PC-3 (cell line): ENCODE measurements around the gene NT5DC3. TPM values are rescaled to one million over a fixed set of nuclear protein-coding genes. Genes with fewer than 3 reads are reported as not detected.

Source experiments
- ATAC-seq: fragments of 200-7000 bp; cut with Tn5 transposase; 2 replicates; pipeline ENCODE4 v1.9.1; 2020; ENCODE audit warnings: mild to moderate bottlenecking, moderate library complexity
- BruUV-seq: library from RNA; stranded (reverse); fragments of 400-500 nt; replicated peaks from 2 replicates; lab custom pipeline; 2021; lab: Mats Ljungman, UMichigan
- CTCF ChIA-PET: fragments of 300-600 bp; sonication (Branson Sonifier 250); formaldehyde crosslinking; loops from one replicate; lab custom pipeline; 2022; ENCODE audit warnings: antibody characterized with exemption; lab: Charles Lee
- POLR2A ChIA-PET: fragments of 300-600 bp; sonication (Branson Sonifier 250); formaldehyde crosslinking; loops from one replicate; lab custom pipeline; 2022; ENCODE audit warnings: antibody characterized with exemption; ENCODE audit not compliant: unreplicated experiment; lab: Charles Lee
- DNase-seq: peaks from one replicate; pipeline ENCODE4 v3.0.0-alpha.2; 2015
- H2AFZ ChIP-seq: fragments of 300-600 bp; sonication (generic); 2 replicates; pipeline ENCODE4 v1.6.0; 2016; ENCODE audit warnings: antibody characterized with exemption, low read length
- H3F3A ChIP-seq: fragments of 300-600 bp; sonication (generic); one replicate; pipeline ENCODE4 v1.6.0; 2017; ENCODE audit warnings: antibody characterized with exemption, low read length, control low read depth, mild to moderate bottlenecking; ENCODE audit not compliant: unreplicated experiment
- H3K27ac ChIP-seq: fragments of 300-600 bp; sonication (generic); 2 replicates; pipeline ENCODE4 v1.5.1; 2016; ENCODE audit warnings: mild to moderate bottlenecking, low read length
- H3K27me3 ChIP-seq: fragments of 300-600 bp; sonication (generic); 2 replicates; pipeline ENCODE4 v1.6.1; 2016; ENCODE audit warnings: low read length, mixed read lengths
- H3K36me3 ChIP-seq: fragments of 300-600 bp; sonication (generic); 2 replicates; pipeline ENCODE4 v1.6.1; 2016; ENCODE audit warnings: low read depth, mixed run types, low read length, mixed read lengths
- H3K4me1 ChIP-seq: fragments of 300-600 bp; sonication (generic); 2 replicates; pipeline ENCODE4 v1.5.1; 2016; ENCODE audit warnings: low read length; ENCODE audit not compliant: insufficient read depth
- H3K4me2 ChIP-seq: fragments of 300-600 bp; sonication (generic); 2 replicates; pipeline ENCODE4 v1.6.0; 2016; ENCODE audit warnings: low read length
- H3K4me3 ChIP-seq: fragments of 300-600 bp; sonication (generic); 2 replicates; pipeline ENCODE4 v1.5.1; 2016; ENCODE audit warnings: mild to moderate bottlenecking, low read length, mixed read lengths
- H3K79me2 ChIP-seq: fragments of 300-600 bp; sonication (generic); 2 replicates; pipeline ENCODE4 v1.6.1; 2017; ENCODE audit warnings: low read length, mixed read lengths
- H3K9ac ChIP-seq: fragments of 300-600 bp; sonication (generic); 2 replicates; pipeline ENCODE4 v1.6.0; 2016; ENCODE audit warnings: mild to moderate bottlenecking, low read length
- H3K9me2 ChIP-seq: fragments of 300-600 bp; sonication (generic); replicated peaks from 2 replicates; pipeline ENCODE4 v1.6.1; 2016; ENCODE audit warnings: mixed run types, low read length, mixed read lengths
- H3K9me3 ChIP-seq: fragments of 300-600 bp; sonication (generic); 2 replicates; pipeline ENCODE4 v1.6.1; 2016; ENCODE audit warnings: low read length, mixed read lengths
- H4K20me1 ChIP-seq: fragments of 300-600 bp; sonication (generic); 2 replicates; pipeline ENCODE4 v1.6.1; 2016; ENCODE audit warnings: low read length, mixed read lengths
- EZH2 ChIP-seq: fragments of 300-600 bp; sonication (generic); IDR thresholded peaks from one replicate; pipeline ENCODE4 v1.6.1; 2017; ENCODE audit warnings: antibody characterized with exemption, mild to moderate bottlenecking, low read length; ENCODE audit not compliant: unreplicated experiment
- EZH2phosphoT487 ChIP-seq: fragments of 300-600 bp; sonication (generic); IDR thresholded peaks from 2 replicates; pipeline ENCODE4 v1.6.1; 2018; ENCODE audit warnings: mild to moderate bottlenecking, antibody characterized with exemption, low read length, borderline replicate concordance
- intact Hi-C: fragments of 100-400 bp; cut with micrococcal nuclease; formaldehyde crosslinking; loops from 2 replicates; pipeline ENCODE4 v1.9.0; 2023
- total RNA-seq: library from RNA; depleted of rRNA; stranded (reverse); fragments of >200 nt; gene quantifications from 2 replicates; pipeline ENCODE4 v1.2.3, GENCODE V29; 2014
- TF ChIP-seq, protein P1 (sequence below): fragments of 300-600 bp; sonication (generic); conservative IDR thresholded peaks from 2 replicates; pipeline ENCODE4 v1.5.1; 2017; ENCODE audit warnings: antibody characterized with exemption, low read depth, mild to moderate bottlenecking, low read length

Gene NT5DC3
- total RNA-seq, 1 experiment from 2014 or later: 15.7 TPM

GRCh38 chr12:103824845-103825244, 16.2 kb downstream of the NT5DC3 start:
- Histone ChIP-seq H4K20me1 (0 out of 2 replicates have a peak, but pooled peaks cover 18% of the 10 kb centered on the region), H3K79me2 (peaks cover 97% of the 10 kb centered on the region), H3K4me3 (no peak overlapping the region), H3K27ac (0 out of 2 replicates have a peak overlapping the region, but pooled peaks have one; percentile 10), H3K9me3 (no peaks in the 10 kb centered on the region), H3K36me3 (peaks cover 9% of the 10 kb centered on the region; the same call in 1 of the 2 replicates), H3K4me2 (0 out of 2 replicates have a peak overlapping the region, but pooled peaks have one; percentile 5), H3K9ac (no peak overlapping the region), H3K27me3 (no peaks in the 10 kb centered on the region), H3K9me2 (no peaks in the 10 kb centered on the region), H2AFZ (no peak overlapping the region), H3F3A (no peaks in the 10 kb centered on the region), H3K4me1 (peaks cover 38% of the 10 kb centered on the region)
- no peak for DNase-seq
- ChIA-PET POLR2A (no interaction called here), CTCF (no interaction called here)
- no TSS peak for BruUV-seq
- TF ChIP-seq EZH2 (no peak), EZH2phosphoT487 (no peak)
- TF ChIP-seq, protein P1, sequence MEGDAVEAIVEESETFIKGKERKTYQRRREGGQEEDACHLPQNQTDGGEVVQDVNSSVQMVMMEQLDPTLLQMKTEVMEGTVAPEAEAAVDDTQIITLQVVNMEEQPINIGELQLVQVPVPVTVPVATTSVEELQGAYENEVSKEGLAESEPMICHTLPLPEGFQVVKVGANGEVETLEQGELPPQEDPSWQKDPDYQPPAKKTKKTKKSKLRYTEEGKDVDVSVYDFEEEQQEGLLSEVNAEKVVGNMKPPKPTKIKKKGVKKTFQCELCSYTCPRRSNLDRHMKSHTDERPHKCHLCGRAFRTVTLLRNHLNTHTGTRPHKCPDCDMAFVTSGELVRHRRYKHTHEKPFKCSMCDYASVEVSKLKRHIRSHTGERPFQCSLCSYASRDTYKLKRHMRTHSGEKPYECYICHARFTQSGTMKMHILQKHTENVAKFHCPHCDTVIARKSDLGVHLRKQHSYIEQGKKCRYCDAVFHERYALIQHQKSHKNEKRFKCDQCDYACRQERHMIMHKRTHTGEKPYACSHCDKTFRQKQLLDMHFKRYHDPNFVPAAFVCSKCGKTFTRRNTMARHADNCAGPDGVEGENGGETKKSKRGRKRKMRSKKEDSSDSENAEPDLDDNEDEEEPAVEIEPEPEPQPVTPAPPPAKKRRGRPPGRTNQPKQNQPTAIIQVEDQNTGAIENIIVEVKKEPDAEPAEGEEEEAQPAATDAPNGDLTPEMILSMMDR: no peak
- peak; percentile 39 for ATAC-seq
- intact Hi-C loops: loop anchor here (5.0 kb wide), 1 partner anchor 42 kb away; no protein-coding TSS in a partner anchor

DNA sequence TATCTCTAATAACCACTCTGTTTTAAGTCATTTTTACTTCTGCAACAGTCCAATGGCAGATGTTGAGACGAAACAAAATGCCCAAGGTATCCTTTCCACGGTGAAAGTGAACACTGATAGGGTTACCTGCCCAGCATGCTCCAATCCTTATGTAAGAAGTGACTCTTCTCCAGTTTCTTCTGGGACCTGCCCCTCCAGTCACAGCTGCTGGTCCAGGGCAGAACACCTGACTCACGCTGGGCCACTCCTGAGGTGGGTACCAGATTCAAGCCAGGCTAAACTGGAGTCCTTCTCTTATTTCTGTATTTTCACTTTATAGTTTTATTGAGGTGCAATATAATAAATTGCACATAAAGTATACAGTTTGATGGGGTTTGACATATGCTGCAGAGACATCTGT, 16.7 kb downstream of the NT5DC3 start:
- no peak overlapping the region for H3K9ac ChIP-seq
- no peak overlapping the region for H3K27ac ChIP-seq
- no peaks in the 10 kb centered on the region for H3F3A ChIP-seq
- H2AFZ ChIP-seq: no peak overlapping the region
- H3K36me3 ChIP-seq: peaks cover 9% of the 10 kb centered on the region; the same call in 1 of the 2 replicates
- no peak overlapping the region for H3K4me2 ChIP-seq
- H4K20me1 ChIP-seq: 0 out of 2 replicates have a peak, but pooled peaks cover 18% of the 10 kb centered on the region
- POLR2A ChIA-PET: no interaction called here
- no peaks in the 10 kb centered on the region for H3K9me2 ChIP-seq
- intact Hi-C loops: no loop called here
- H3K4me3 ChIP-seq: no peak overlapping the region
- CTCF ChIA-PET: no interaction called here
- TF ChIP-seq EZH2 (no peak), EZH2phosphoT487 (no peak)
- TF ChIP-seq, protein P1: no peak
- H3K9me3 ChIP-seq: no peaks in the 10 kb centered on the region
- H3K27me3 ChIP-seq: no peaks in the 10 kb centered on the region
- ATAC-seq (no peak), DNase-seq (no peak)
- peaks cover 97% of the 10 kb centered on the region for H3K79me2 ChIP-seq
- H3K4me1 ChIP-seq: peaks cover 33% of the 10 kb centered on the region
- no TSS peak for BruUV-seq

- Histone ChIP-seq H3K27me3 (no peaks in the 10 kb centered on the region), H2AFZ (no peak overlapping the region), H3K4me1 (peaks cover 33% of the 10 kb centered on the region), H3K36me3 (peaks cover 9% of the 10 kb centered on the region; the same call in 1 of the 2 replicates), H3K9ac (no peak overlapping the region), H3K4me3 (no peak overlapping the region), H3K9me3 (no peaks in the 10 kb centered on the region), H3K9me2 (no peaks in the 10 kb centered on the region), H3K27ac (no peak overlapping the region), H3K4me2 (no peak overlapping the region), H3F3A (no peaks in the 10 kb centered on the region), H4K20me1 (0 out of 2 replicates have a peak, but pooled peaks cover 18% of the 10 kb centered on the region), H3K79me2 (peaks cover 97% of the 10 kb centered on the region)
- intact Hi-C loops: no loop called here
- no peak for TF ChIP-seq EZH2phosphoT487
- no peak for TF ChIP-seq EZH2
- TF ChIP-seq, protein P1: no peak
- no peak for DNase-seq
- ChIA-PET POLR2A (no interaction called here), CTCF (no interaction called here)
- no peak for ATAC-seq
- BruUV-seq: no TSS peak
These were observed 17.2 kb downstream of the NT5DC3 start for GRCh38 chr12:103823871-103824270.
